HG02970 (cell line): ENCODE data around the gene STOML3.

Source experiments
- ATAC-seq: cut with Tn5 transposase; IDR thresholded peaks from one replicate; pipeline ENCODE4 v1.9.1; 2021; ENCODE audit warnings: mild to moderate bottlenecking, moderate library complexity, moderate number of reproducible peaks; ENCODE audit not compliant: unreplicated experiment, low FRiP score

The STOML3 gene

DNA sequence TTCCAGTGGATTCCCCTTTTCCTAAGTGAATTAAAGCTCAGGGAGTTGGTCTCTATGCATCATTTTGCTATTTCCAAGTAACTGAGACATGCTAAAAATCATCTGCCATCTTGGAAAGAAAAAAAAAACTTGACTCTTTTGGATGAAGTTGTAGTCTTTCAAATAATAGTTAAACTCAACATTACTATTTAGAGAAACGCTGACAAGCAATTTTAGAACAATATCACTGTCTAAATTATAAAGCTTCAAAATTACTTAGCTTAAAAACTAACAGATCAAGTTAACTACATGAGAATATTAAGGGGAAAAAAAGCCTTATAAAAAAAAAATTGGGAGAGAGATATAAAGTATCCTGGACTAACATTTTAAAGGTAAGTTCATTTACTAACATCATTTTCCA, 68.5 kb downstream of the STOML3 start:
- ATAC-seq = no peak

DNA sequence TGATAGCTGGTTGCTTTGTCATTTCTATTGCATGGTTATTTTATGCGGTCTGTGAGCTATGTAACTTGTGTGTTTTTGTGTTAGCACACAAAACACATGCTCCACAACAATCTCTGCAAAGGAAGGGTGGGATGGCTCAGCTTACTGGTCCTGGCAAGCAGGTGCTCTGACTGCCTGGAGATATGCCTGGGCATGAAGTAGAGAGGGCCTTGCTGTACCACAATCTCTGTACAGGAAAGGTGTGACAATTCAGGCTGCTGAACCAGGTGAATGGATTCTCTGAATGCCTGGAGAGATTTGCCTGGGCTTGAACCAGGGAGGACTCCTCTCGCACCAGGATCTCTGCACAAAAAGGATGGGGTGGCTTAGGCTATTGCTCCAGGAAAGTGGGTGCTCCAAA, 69.5 kb downstream of the STOML3 start:
- ATAC-seq = no peak
